ENCODE measurements around the gene GRK3.
"Not testable (repeated sequence)": the region's sequence is repeated elsewhere in the genome, so short reads cannot be mapped to it uniquely, and the experiment has no call there.

The GRK3 gene

GRCh38 chr22:25546242-25546641 is 18.2 kb upstream of the GRK3 start:
- in situ Hi-C loops (cut with HindIII; ENCODE audit: low pct_ligation_motif_present, low pct_unique_long_range_greater_than_20kb, low sequenced_read_pairs): no loop called here
- no peak for DNase-seq

- no peak for DNase-seq
Measured at GRCh38 chr22:25546751-25547150, 17.7 kb upstream of the GRK3 start.

GRCh38 chr22:25548866-25549464 is 15.5 kb upstream of the GRK3 start:
- DNase-seq: no peak
- in situ Hi-C loops (cut with HindIII; ENCODE audit: low pct_ligation_motif_present, low pct_unique_long_range_greater_than_20kb, low sequenced_read_pairs): no loop called here

More at GRCh38 chr22:25546751-25547150, 17.7 kb upstream of the GRK3 start:
- in situ Hi-C loops (cut with HindIII; ENCODE audit: low pct_ligation_motif_present, low pct_unique_long_range_greater_than_20kb, low sequenced_read_pairs): no loop called here

- no peak for DNase-seq
- in situ Hi-C loops (cut with HindIII; ENCODE audit: low pct_ligation_motif_present, low pct_unique_long_range_greater_than_20kb, low sequenced_read_pairs): no loop called here
Measured at GRCh38 chr22:25551396-25551795, 13.1 kb upstream of the GRK3 start.

- in situ Hi-C loops (cut with HindIII; ENCODE audit: low pct_ligation_motif_present, low pct_unique_long_range_greater_than_20kb, low sequenced_read_pairs); DNase-seq: not testable (repeated sequence)
Measured at GRCh38 chr22:25552405-25552804, 12.1 kb upstream of the GRK3 start.

- no peak for DNase-seq
- in situ Hi-C loops (cut with HindIII; ENCODE audit: low pct_ligation_motif_present, low pct_unique_long_range_greater_than_20kb, low sequenced_read_pairs): no loop called here
Measured at GRCh38 chr22:25553131-25553530, 11.3 kb upstream of the GRK3 start.

- in situ Hi-C loops (cut with HindIII; ENCODE audit: low pct_ligation_motif_present, low pct_unique_long_range_greater_than_20kb, low sequenced_read_pairs): no loop called here
- DNase-seq: no peak
Measured at GRCh38 chr22:25554238-25554671, 10.2 kb upstream of the GRK3 start.

- in situ Hi-C loops (cut with HindIII; ENCODE audit: low pct_ligation_motif_present, low pct_unique_long_range_greater_than_20kb, low sequenced_read_pairs): no loop called here
- DNase-seq: no peak
Measured at GRCh38 chr22:25554689-25555088, 9.8 kb upstream of the GRK3 start.

- in situ Hi-C loops (cut with HindIII; ENCODE audit: low pct_ligation_motif_present, low pct_unique_long_range_greater_than_20kb, low sequenced_read_pairs): no loop called here
- DNase-seq: no peak
Measured at GRCh38 chr22:25555586-25555985, 8.9 kb upstream of the GRK3 start.

GRCh38 chr22:25557218-25557617 is 7.3 kb upstream of the GRK3 start:
- DNase-seq: no peak
- in situ Hi-C loops (cut with HindIII; ENCODE audit: low pct_ligation_motif_present, low pct_unique_long_range_greater_than_20kb, low sequenced_read_pairs): no loop called here

- in situ Hi-C loops (cut with HindIII; ENCODE audit: low pct_ligation_motif_present, low pct_unique_long_range_greater_than_20kb, low sequenced_read_pairs): no loop called here
- DNase-seq: no peak
Measured at GRCh38 chr22:25558341-25558740, 6.1 kb upstream of the GRK3 start.

GRCh38 chr22:25559910-25560309 is 4.6 kb upstream of the GRK3 start:
- in situ Hi-C loops (cut with HindIII; ENCODE audit: low pct_ligation_motif_present, low pct_unique_long_range_greater_than_20kb, low sequenced_read_pairs); DNase-seq: not testable (repeated sequence)

- DNase-seq; in situ Hi-C loops (cut with HindIII; ENCODE audit: low pct_ligation_motif_present, low pct_unique_long_range_greater_than_20kb, low sequenced_read_pairs): not testable (repeated sequence)
Measured at GRCh38 chr22:25561182-25561581, 3.3 kb upstream of the GRK3 start.

- DNase-seq; in situ Hi-C loops (cut with HindIII; ENCODE audit: low pct_ligation_motif_present, low pct_unique_long_range_greater_than_20kb, low sequenced_read_pairs): not testable (repeated sequence)
Measured at GRCh38 chr22:25561927-25562326, 2.5 kb upstream of the GRK3 start.

GRCh38 chr22:25562966-25563760 is 1.3 kb upstream of the GRK3 start:
- DNase-seq; in situ Hi-C loops (cut with HindIII; ENCODE audit: low pct_ligation_motif_present, low pct_unique_long_range_greater_than_20kb, low sequenced_read_pairs): not testable (repeated sequence)

- DNase-seq: no peak
- in situ Hi-C loops (cut with HindIII; ENCODE audit: low pct_ligation_motif_present, low pct_unique_long_range_greater_than_20kb, low sequenced_read_pairs): no loop called here
Measured at GRCh38 chr22:25563761-25564319, 635 bp upstream of the GRK3 start.

GRCh38 chr22:25564979-25565677 is 653 bp downstream of the GRK3 start:
- in situ Hi-C loops (cut with HindIII; ENCODE audit: low pct_ligation_motif_present, low pct_unique_long_range_greater_than_20kb, low sequenced_read_pairs): no loop called here
- DNase-seq: no peak

- in situ Hi-C loops (cut with HindIII; ENCODE audit: low pct_ligation_motif_present, low pct_unique_long_range_greater_than_20kb, low sequenced_read_pairs): no loop called here
- DNase-seq: no peak
Measured at GRCh38 chr22:25566186-25566897, 1.9 kb downstream of the GRK3 start.

- in situ Hi-C loops (cut with HindIII; ENCODE audit: low pct_ligation_motif_present, low pct_unique_long_range_greater_than_20kb, low sequenced_read_pairs): no loop called here
- no peak for DNase-seq
Measured at GRCh38 chr22:25566898-25567235, 2.4 kb downstream of the GRK3 start.

All from ACHN (cell line).